Cardiac muscle cell (in vitro differentiated cells and primary cell): Measurements from ENCODE around the gene SYT1. TPM values are rescaled to one million over a fixed set of nuclear protein-coding genes. Genes with fewer than 3 reads are reported as not detected.

Experiments used
- DNase-seq, 2 donors: peaks; one replicate each; pipeline versions ENCODE4 v3.0.0 to v3.0.0-alpha.2; 2010 to 2017; ENCODE audit warnings: low read depth in 1 of 2, low spot score in 1 of 2
- H3K27ac ChIP-seq: fragments of 200-600 bp; sonication (generic); 2 replicates; pipeline ENCODE4 v1.5.1; 2016
- H3K27me3 ChIP-seq: fragments of 200-600 bp; sonication (generic); 2 replicates; pipeline ENCODE4 v1.6.0; 2016; ENCODE audit warnings: control low read depth
- H3K36me3 ChIP-seq: fragments of 200-600 bp; sonication (generic); 2 replicates; pipeline ENCODE4 v1.5.1; 2016; ENCODE audit warnings: control low read depth
- H3K4me1 ChIP-seq: fragments of 200-600 bp; sonication (generic); 2 replicates; pipeline ENCODE4 v1.8.1; 2017; ENCODE audit warnings: low read depth, mild to moderate bottlenecking, mixed run types
- H3K4me3 ChIP-seq: fragments of 200-600 bp; sonication (generic); 2 replicates; pipeline ENCODE4 v1.5.1; 2016; ENCODE audit warnings: mild to moderate bottlenecking
- H3K9me3 ChIP-seq: fragments of 200-600 bp; sonication (generic); 2 replicates; pipeline ENCODE4 v1.5.1; 2017; ENCODE audit warnings: low read depth, mild to moderate bottlenecking, control low read depth
- polyA plus RNA-seq: library from polyadenylated mRNA; unstranded; fragments of >200 nt; fragmentation: Nextera tagmentation; extraction: Ambion mirVana; gene quantifications from 2 replicates; pipeline ENCODE4 v1.2.1, GENCODE V29; 2016
- total RNA-seq: library from RNA; depleted of rRNA; stranded (reverse); fragments of >200 nt; gene quantifications from 2 replicates; pipeline ENCODE4 v1.2.3, GENCODE V29; 2016
- TF ChIP-seq, protein P1 (sequence below): IDR thresholded peaks from 2 replicates; pipeline ENCODE4 v1.5.1; 2012; ENCODE audit warnings: low read depth, mild to moderate bottlenecking, low read length

Gene SYT1
- total and polyA plus RNA-seq, 2 experiments from 2014 or later: 0.50 to 0.66 TPM

- TF ChIP-seq, protein P1, sequence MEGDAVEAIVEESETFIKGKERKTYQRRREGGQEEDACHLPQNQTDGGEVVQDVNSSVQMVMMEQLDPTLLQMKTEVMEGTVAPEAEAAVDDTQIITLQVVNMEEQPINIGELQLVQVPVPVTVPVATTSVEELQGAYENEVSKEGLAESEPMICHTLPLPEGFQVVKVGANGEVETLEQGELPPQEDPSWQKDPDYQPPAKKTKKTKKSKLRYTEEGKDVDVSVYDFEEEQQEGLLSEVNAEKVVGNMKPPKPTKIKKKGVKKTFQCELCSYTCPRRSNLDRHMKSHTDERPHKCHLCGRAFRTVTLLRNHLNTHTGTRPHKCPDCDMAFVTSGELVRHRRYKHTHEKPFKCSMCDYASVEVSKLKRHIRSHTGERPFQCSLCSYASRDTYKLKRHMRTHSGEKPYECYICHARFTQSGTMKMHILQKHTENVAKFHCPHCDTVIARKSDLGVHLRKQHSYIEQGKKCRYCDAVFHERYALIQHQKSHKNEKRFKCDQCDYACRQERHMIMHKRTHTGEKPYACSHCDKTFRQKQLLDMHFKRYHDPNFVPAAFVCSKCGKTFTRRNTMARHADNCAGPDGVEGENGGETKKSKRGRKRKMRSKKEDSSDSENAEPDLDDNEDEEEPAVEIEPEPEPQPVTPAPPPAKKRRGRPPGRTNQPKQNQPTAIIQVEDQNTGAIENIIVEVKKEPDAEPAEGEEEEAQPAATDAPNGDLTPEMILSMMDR: no peak
- H3K4me1 ChIP-seq: no peaks in the 10 kb centered on the region
- no peak overlapping the region for H3K4me3 ChIP-seq
- no peaks in the 10 kb centered on the region for H3K9me3 ChIP-seq
- no peak overlapping the region for H3K27ac ChIP-seq
- H3K27me3 ChIP-seq: no peaks in the 10 kb centered on the region
- H3K36me3 ChIP-seq: no peaks in the 10 kb centered on the region
- DNase-seq: no peak
Observed at GRCh38 chr12:79046021-79046420, 181.4 kb downstream of the SYT1 start.

- Histone ChIP-seq H3K4me3 (no peak overlapping the region), H3K4me1 (no peaks in the 10 kb centered on the region), H3K36me3 (no peaks in the 10 kb centered on the region), H3K27ac (no peak overlapping the region), H3K27me3 (no peaks in the 10 kb centered on the region), H3K9me3 (no peaks in the 10 kb centered on the region)
- DNase-seq: no peak
- TF ChIP-seq, protein P1: no peak
Observed at GRCh38 chr12:79048962-79049361, 184.4 kb downstream of the SYT1 start.

GRCh38 chr12:79053394-79053793 lies 188.8 kb downstream of the SYT1 start:
- H3K4me1 ChIP-seq: no peaks in the 10 kb centered on the region
- no peaks in the 10 kb centered on the region for H3K36me3 ChIP-seq
- H3K4me3 ChIP-seq: no peak overlapping the region
- no peaks in the 10 kb centered on the region for H3K9me3 ChIP-seq
- H3K27me3 ChIP-seq: no peaks in the 10 kb centered on the region
- TF ChIP-seq, protein P1: no peak
- H3K27ac ChIP-seq: no peak overlapping the region
- DNase-seq: no peak

DNA sequence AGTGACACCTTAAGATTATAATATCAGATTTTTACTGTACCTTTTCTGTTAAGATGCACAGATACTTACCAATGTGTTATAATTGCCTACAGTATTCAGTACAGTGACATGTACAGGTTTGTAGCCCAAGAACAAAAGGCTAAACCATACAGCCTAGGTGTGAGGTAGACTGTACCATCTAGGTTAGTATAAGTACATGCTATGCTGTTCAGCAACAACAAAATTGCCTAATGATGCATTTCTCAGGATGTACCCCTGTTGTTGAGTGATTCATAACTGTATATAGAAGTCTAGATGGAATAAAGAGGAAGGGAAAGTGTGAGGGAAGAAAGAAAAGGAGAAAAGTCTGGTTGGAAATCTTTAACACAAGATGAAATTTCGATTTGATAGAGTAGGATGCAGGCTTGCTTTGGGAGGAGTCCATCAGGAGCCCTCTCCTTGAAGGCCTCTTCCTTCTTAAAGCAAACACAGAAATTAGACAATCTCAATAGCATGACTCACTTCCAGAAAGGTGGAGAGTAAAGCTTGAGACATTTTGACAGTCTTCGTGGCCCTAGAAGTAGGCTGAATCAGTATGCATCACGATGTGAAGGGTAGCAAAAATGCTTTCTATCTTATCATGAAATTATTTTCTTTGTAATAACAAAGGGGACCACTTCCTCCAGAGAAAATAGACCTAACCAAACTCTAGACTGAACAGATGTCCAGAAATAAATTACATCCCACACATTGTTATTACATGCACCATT lies 191.5 kb downstream of the SYT1 start:
- no peaks in the 10 kb centered on the region for H3K36me3 ChIP-seq
- no peaks in the 10 kb centered on the region for H3K27me3 ChIP-seq
- no peak overlapping the region for H3K27ac ChIP-seq
- TF ChIP-seq, protein P1: no peak
- DNase-seq: peak in 1 of 2 donors; percentile 42
- H3K9me3 ChIP-seq: no peaks in the 10 kb centered on the region
- H3K4me1 ChIP-seq: no peaks in the 10 kb centered on the region
- no peak overlapping the region for H3K4me3 ChIP-seq

GRCh38 chr12:79056775-79057174 lies 192.2 kb downstream of the SYT1 start:
- DNase-seq: no peak
- H3K27ac ChIP-seq: no peak overlapping the region
- TF ChIP-seq, protein P1: no peak

More at GRCh38 chr12:79056775-79057174, 192.2 kb downstream of the SYT1 start:
- Histone ChIP-seq H3K4me1 (no peaks in the 10 kb centered on the region), H3K9me3 (no peaks in the 10 kb centered on the region), H3K4me3 (no peak overlapping the region), H3K27me3 (no peaks in the 10 kb centered on the region), H3K36me3 (no peaks in the 10 kb centered on the region)
